K562 (cell line): ENCODE data around the gene RNF103. TPM values are rescaled to one million over a fixed set of nuclear protein-coding genes. Genes with fewer than 3 reads are reported as not detected.

Source experiments
- ATF4 ChIP-seq: fragments of 450-650 bp; formaldehyde crosslinking; IDR thresholded peaks from 2 replicates; pipeline ENCODE4 v1.4.0; 2022; ENCODE audit warnings: mild to moderate bottlenecking, moderate library complexity
- JUNB ChIP-seq: fragments of 450-650 bp; formaldehyde crosslinking; conservative IDR thresholded peaks from 2 replicates; pipeline ENCODE4 v1.4.0; 2020; ENCODE audit warnings: mild to moderate bottlenecking
- MEIS2 ChIP-seq: fragments of 450-650 bp; IDR thresholded peaks from 2 replicates; pipeline ENCODE4 v1.6.1; 2014; ENCODE audit warnings: mild to moderate bottlenecking; ENCODE audit not compliant: partially characterized antibody
- PREB ChIP-seq: sonication (generic); formaldehyde crosslinking; IDR thresholded peaks from 2 replicates; pipeline ENCODE4 v1.8.1; 2023; ENCODE audit warnings: mild to moderate bottlenecking, missing genetic modification reagents
- REST ChIP-seq, 2 experiments: fragments of 450-650 bp; formaldehyde crosslinking in 1 of 2; IDR thresholded peaks; 2 replicates each; pipeline versions ENCODE4 v1.4.0 to v1.6.1; 2014 to 2020; ENCODE audit warnings: mild to moderate bottlenecking in 2 of 2, borderline replicate concordance in 1 of 2, low read depth in 1 of 2
- SNAPC5 ChIP-seq: fragments of 250-450 bp; sonication (Bioruptor Pico); IDR thresholded peaks from 2 replicates; pipeline ENCODE4 v1.8.0; 2021; ENCODE audit warnings: moderate library complexity, mild to moderate bottlenecking, inconsistent platforms
- ZKSCAN3 ChIP-seq: fragments of 250-450 bp; sonication (Bioruptor Pico); IDR thresholded peaks from 2 replicates; pipeline ENCODE4 v1.4.0; 2020
- ZNF609 ChIP-seq: sonication (generic); formaldehyde crosslinking; IDR thresholded peaks from 2 replicates; pipeline ENCODE4 v1.8.1; 2023; ENCODE audit warnings: missing genetic modification reagents, mild to moderate bottlenecking, borderline replicate concordance
- ZNF644 ChIP-seq: fragments of 200-800 bp; sonication (Bioruptor generic); IDR thresholded peaks from 2 replicates; pipeline ENCODE4 v1.6.1; 2016; ENCODE audit warnings: low read depth, missing genetic modification characterization, missing compliant biosample characterization
- polyA plus RNA-seq, 8 experiments: library from polyadenylated mRNA; depleted of rRNA in 4 of 8; stranded (reverse) in 5 of 8; unstranded in 3 of 8; fragments of >200 nt; fragmentation: Nextera tagmentation in 2 of 8; fragmentation: Illumina TruSeq in 1 of 8; extraction: Ambion mirVana in 2 of 8; extraction: Trizol in 1 of 8; gene quantifications; 2 replicates each; pipeline versions ENCODE4 v1.2.1 to v1.2.3, GENCODE V29; 2011 to 2014; ENCODE audit warnings: inconsistent platforms in 1 of 8, missing spikeins in 1 of 8
- total RNA-seq, 7 experiments: library from RNA; depleted of rRNA in 6 of 7; stranded (reverse); fragments of >200 nt in 6 of 7; fragmentation: Illumina TruSeq in 2 of 7; extraction: Trizol in 2 of 7; gene quantifications; 2 replicates each; pipeline versions ENCODE4 v1.2.1 to v1.2.3, GENCODE V29; 2011 to 2021; ENCODE audit warnings: low replicate concordance in 1 of 7

The RNF103 gene
- total and polyA plus RNA-seq, 9 of the 15 experiments (the other 6 are each of a cell fraction or from before 2014, with no cell fraction given), result 1.2 to 6.8 (median 4.6) TPM

- TF ChIP-seq REST (IDR thresholded peaks at IDR 0.05; ENCODE audit: borderline replicate concordance), result no peak
- no peak for TF ChIP-seq REST (CRISPR knock-in tag; IDR thresholded peaks at IDR 0.05; ENCODE audit: low read depth)
- TF ChIP-seq MEIS2, result no peak
- no peak for TF ChIP-seq JUNB (CRISPR knock-in tag)
- TF ChIP-seq ZKSCAN3 (CRISPR knock-in tag), result no peak
- no peak for TF ChIP-seq ZNF609 (CRISPR knock-in tag)
- no peak for TF ChIP-seq SNAPC5 (CRISPR knock-in tag)
- TF ChIP-seq ZNF644 (tag), result 0 out of 2 replicates have a peak, but pooled peaks have one; percentile 59
- TF ChIP-seq PREB (CRISPR knock-in tag), result no peak
- TF ChIP-seq ATF4 (CRISPR knock-in tag), result 0 out of 2 replicates have a peak, but pooled peaks have one; percentile 59
Observed at GRCh38 chr2:86563650-86564061, 60.0 kb downstream of the RNF103 start (continued).
